Common myeloid progenitor, CD34-positive (primary cell): ENCODE results near the gene DRD4.
"Not testable (repeated sequence)": the region's sequence is repeated elsewhere in the genome, so short reads cannot be mapped to it uniquely, and the experiment has no call there.

Source experiments
- CTCF ChIA-PET: fragments of 350-600 bp; sonication (Branson Sonifier 250); formaldehyde crosslinking; loops from one replicate; lab custom pipeline; 2021; ENCODE audit warnings: antibody characterized with exemption; lab: Charles Lee
- POLR2A ChIA-PET: fragments of 350-600 bp; sonication (Branson Sonifier 250); formaldehyde crosslinking; loops from one replicate; lab custom pipeline; 2021; ENCODE audit warnings: antibody characterized with exemption; lab: Charles Lee
- DNase-seq, 3 donors: peaks; one replicate each; pipeline versions ENCODE4 v3.0.0 to v3.0.0-alpha.2; 2013
- H3K27ac ChIP-seq, 2 experiments: 1 replicate in 1 of 2; 2 replicates in 1 of 2; pipeline ENCODE4 v1.7.0; 2013; ENCODE audit warnings: inconsistent platforms in 2 of 2, low read length in 2 of 2, mild to moderate bottlenecking in 2 of 2, low read depth in 1 of 2, moderate library complexity in 1 of 2; ENCODE audit not compliant: severe bottlenecking in 2 of 2, insufficient read depth in 1 of 2, poor library complexity in 1 of 2
- H3K27me3 ChIP-seq, 5 experiments: replicated peaks in 2 of 5; 1 replicate in 3 of 5; 2 replicates in 2 of 5; pipeline versions ENCODE4 v1.6.1 to v1.7.0; 2013; ENCODE audit warnings: low read length in 4 of 5, mild to moderate bottlenecking in 2 of 5, moderate library complexity in 2 of 5, inconsistent platforms in 1 of 5; ENCODE audit not compliant: insufficient read depth in 5 of 5, control insufficient read depth in 4 of 5
- H3K36me3 ChIP-seq, 4 experiments: 1 replicate in 2 of 4; 2 replicates in 2 of 4; pipeline versions ENCODE4 v1.6.1 to v1.7.0; 2013; ENCODE audit warnings: low read length in 3 of 4, control low read depth in 1 of 4, mild to moderate bottlenecking in 1 of 4; ENCODE audit not compliant: control insufficient read depth in 4 of 4, insufficient read depth in 4 of 4
- H3K4me1 ChIP-seq, 4 experiments: 1 replicate in 3 of 4; 2 replicates in 1 of 4; pipeline versions ENCODE4 v1.6.1 to v1.7.1; 2013; ENCODE audit warnings: low read length in 3 of 4, mild to moderate bottlenecking in 3 of 4, control low read depth in 1 of 4, inconsistent platforms in 1 of 4, moderate library complexity in 1 of 4; ENCODE audit not compliant: control insufficient read depth in 4 of 4, insufficient read depth in 4 of 4; ENCODE audit errors: control extremely low read depth in 1 of 4
- H3K4me3 ChIP-seq, 7 experiments: 1 replicate in 4 of 7; 2 replicates in 3 of 7; pipeline versions ENCODE4 v1.5.1 to v1.7.0; 2013; ENCODE audit warnings: mild to moderate bottlenecking in 7 of 7, low read length in 6 of 7, moderate library complexity in 6 of 7, inconsistent platforms in 2 of 7, low read depth in 2 of 7, control low read depth in 1 of 7; ENCODE audit not compliant: insufficient read depth in 4 of 7, control insufficient read depth in 1 of 7; ENCODE audit errors: extremely low read depth in 1 of 7
- H3K9me3 ChIP-seq, 5 experiments: 1 replicate in 4 of 5; 2 replicates in 1 of 5; pipeline versions ENCODE4 v1.6.1 to v1.7.1; 2013; ENCODE audit warnings: low read length in 4 of 5, mild to moderate bottlenecking in 2 of 5, inconsistent platforms in 1 of 5, low read depth in 1 of 5, moderate library complexity in 1 of 5; ENCODE audit not compliant: control insufficient read depth in 4 of 5, insufficient read depth in 2 of 5; ENCODE audit errors: control extremely low read depth in 1 of 5
- WGBS: methylation state at CpG from one replicate; pipeline ENCODE4 v1.1.5; 2013; ENCODE audit not compliant: insufficient coverage; 5-methylcytosine and 5-hydroxymethylcytosine counted together

DRD4 gene

DNA sequence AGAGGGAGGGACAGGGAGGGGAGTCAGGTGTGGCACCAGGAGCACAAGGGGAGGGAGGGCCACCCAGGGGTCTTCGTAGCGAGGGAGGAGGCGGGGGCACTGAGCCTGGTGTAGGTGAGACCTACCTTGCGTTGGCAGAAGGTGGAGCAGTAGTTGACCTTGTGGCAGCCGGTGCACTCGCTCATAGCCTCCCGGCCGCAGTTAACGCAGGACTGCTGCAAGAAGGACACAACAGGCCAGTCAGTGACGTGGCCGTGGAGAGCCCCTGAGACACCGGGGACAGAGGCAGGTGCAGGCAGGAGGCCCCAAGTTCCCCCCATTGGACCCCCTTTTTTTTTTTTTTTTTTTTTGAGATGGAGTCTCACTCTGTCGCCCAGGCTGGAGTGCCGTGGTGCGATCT, 16.8 kb downstream of the DRD4 start:
- peaks cover 0 to 46% (median 31%) of the 10 kb centered on the region in 4 experiments for H3K36me3 ChIP-seq
- no peaks in the 10 kb centered on the region for H3K9me3 ChIP-seq
- WGBS, result 96% methylated on average over 10 of the region's 15 CpGs
- no peaks in the 10 kb centered on the region for H3K27me3 ChIP-seq
- DNase-seq, result no peak
- ChIA-PET POLR2A (no interaction called here), CTCF (no interaction called here)
- H3K4me1 ChIP-seq, result no peaks in the 10 kb centered on the region
- no peak overlapping the region for H3K27ac ChIP-seq
- H3K4me3 ChIP-seq, result no peak overlapping the region

DNA sequence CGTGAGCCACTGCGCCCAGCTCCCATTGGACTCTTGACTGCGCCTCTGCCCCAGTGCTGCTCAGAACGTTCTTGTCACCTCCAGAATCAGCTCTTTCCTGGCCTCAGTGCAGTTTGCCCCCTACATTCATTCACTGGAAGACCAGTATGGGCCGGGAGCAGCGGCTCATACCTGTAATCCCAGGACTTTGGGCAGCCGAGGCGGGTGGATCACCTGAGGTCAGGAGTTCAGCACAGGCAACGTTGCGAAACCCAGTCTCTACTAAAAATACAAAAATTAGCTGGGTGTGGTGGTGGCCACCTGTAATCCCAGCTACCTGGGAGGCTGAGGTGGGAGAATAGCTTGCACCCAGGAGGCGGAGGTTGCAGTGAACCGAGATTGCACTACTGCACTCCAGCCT, 17.4 kb downstream of the DRD4 start:
- H3K36me3 ChIP-seq, result peaks cover 0 to 51% (median 34%) of the 10 kb centered on the region in 4 experiments
- H3K27ac ChIP-seq, H3K9me3 ChIP-seq, H3K4me1 ChIP-seq, CTCF ChIA-PET, DNase-seq, H3K4me3 ChIP-seq, POLR2A ChIA-PET, H3K27me3 ChIP-seq: not testable (repeated sequence)
- WGBS, result 96% methylated on average over 9 of the region's 12 CpGs

DNA sequence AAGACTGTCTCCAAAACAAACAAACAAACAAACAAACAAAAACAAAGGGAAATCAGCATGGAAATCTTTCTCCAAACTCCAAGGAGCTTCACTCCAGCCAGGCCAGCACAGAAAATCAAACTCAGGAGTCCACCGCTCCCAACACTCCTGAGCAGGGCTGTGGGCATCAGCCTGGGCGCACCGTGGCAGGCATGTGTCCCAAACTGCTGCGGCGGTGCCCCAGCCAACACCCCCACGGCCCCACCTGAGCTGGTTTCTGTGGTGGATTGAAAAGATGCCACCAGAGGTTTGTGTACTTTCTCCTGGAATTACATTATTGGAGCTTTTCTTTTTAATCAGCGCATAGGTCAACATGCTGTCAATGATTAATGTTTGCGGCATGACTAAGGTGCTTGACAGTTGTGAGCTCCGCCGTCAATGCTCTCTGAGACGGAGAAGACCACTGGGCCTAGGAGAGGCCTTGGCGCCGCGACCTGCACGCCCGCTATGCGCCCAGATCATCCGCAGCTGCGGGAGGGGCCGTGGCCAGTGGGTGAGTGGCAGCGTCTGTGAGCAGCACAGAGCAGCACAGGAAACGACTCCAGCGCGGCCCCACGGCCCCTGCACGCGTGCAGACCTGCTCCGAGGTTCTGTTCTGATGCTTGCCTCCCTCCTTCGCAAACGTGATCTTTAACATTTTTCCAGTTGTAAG, 18.1 kb downstream of the DRD4 start:
- no peaks in the 10 kb centered on the region for H3K27me3 ChIP-seq
- H3K36me3 ChIP-seq, result peaks cover 0 to 58% (median 37%) of the 10 kb centered on the region in 4 experiments
- ChIA-PET POLR2A (no interaction called here), CTCF (interaction anchor here (1.2 to 1.4 kb wide), 2 partner anchors 9 to 15 kb away, joined by 3 read pairs; no protein-coding TSS in a partner anchor)
- no peaks in the 10 kb centered on the region for H3K4me1 ChIP-seq
- H3K4me3 ChIP-seq, result no peak overlapping the region
- no peak overlapping the region for H3K27ac ChIP-seq
- no peak for DNase-seq
- H3K9me3 ChIP-seq, result no peaks in the 10 kb centered on the region
- WGBS, result 95% methylated on average over 28 of the region's 30 CpGs

DNA sequence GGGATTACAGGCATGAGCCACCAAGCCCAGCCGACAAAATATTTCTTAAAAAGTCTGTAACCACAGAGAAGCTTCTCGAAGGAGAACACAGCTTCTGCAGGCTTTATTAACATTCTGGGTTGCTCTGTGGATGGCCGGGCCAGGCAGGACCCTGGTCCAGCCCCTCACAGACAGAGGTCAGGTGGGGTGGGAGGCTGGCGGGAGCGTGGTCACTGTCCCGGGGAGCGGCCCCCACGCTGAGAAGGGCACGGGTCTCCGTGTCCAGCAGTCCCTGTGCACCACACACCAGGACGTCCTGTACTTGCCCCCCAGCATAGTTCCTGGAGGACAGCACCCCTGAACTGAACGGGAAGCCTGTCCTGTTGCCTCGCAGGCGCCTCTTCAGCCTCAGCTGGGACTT, 19.4 kb downstream of the DRD4 start:
- Histone ChIP-seq H3K4me3 (no peak overlapping the region), H3K36me3 (peaks cover 0 to 61% (median 39%) of the 10 kb centered on the region in 4 experiments), H3K4me1 (no peaks in the 10 kb centered on the region), H3K27me3 (no peaks in the 10 kb centered on the region), H3K9me3 (no peaks in the 10 kb centered on the region), H3K27ac (no peak overlapping the region)
- POLR2A ChIA-PET, result interaction anchor here (0.6 kb wide), 1 partner anchor 441 kb away, joined by 3 read pairs; no protein-coding TSS in a partner anchor
- CTCF ChIA-PET, result interaction anchor here (1.0 to 1.2 kb wide), 2 partner anchors 10 to 110 kb away, joined by 3 read pairs; no protein-coding TSS in a partner anchor
- WGBS, result 95% methylated on average over 13 of the region's 14 CpGs
- no peak for DNase-seq

DNA sequence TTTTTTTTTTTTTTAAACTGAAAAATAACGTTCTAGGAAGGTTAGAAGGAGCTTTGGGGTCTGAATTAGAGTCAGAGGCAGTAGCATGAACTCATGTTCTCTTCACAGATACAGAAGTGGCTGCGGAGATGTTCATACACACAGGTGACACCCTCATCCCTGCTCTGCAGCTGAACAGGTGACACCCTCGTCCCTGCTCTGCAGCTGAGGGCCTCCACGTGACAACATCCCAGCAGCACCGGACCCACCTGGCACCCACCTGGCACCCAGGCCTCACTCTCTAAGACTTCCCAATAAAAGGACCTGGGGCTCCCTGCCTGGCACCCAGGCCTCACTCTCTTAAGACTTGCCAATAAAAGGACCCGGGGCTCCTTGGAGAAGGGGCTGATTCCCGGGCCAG, 19.8 kb downstream of the DRD4 start:
- Histone ChIP-seq H3K4me3 (no peak overlapping the region), H3K36me3 (peaks cover 0 to 66% (median 41%) of the 10 kb centered on the region in 4 experiments), H3K9me3 (no peaks in the 10 kb centered on the region), H3K4me1 (no peaks in the 10 kb centered on the region), H3K27me3 (no peaks in the 10 kb centered on the region), H3K27ac (no peak overlapping the region)
- ChIA-PET CTCF (interaction anchor here (1.0 kb wide), 1 partner anchor 109 kb away, joined by 3 read pairs; no protein-coding TSS in a partner anchor), POLR2A (no interaction called here)
- no peak for DNase-seq
- 89% methylated on average over 3 of the region's 7 CpGs for WGBS

DNA sequence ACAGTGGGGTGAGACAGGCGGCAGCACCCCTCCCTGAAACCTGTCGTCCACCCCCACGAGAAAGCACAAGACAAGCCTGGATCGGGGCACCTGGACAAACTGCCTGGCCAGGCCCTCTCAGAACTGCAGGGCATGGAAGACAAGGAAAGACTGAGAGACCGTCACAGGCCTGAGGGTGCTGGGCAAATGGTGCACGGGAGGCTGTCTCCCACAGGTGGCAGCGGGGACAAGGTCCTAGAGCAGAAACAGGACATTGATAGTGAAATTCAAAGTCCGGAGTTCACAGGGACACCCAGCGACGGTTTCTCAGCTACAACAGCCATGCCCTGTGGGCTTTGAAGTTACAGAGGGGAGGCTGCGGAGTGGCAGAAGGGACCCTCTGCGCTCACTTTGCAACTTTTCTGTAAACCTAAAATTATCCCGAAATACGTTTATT, 20.6 kb downstream of the DRD4 start:
- no peak for DNase-seq
- Histone ChIP-seq H3K9me3 (no peaks in the 10 kb centered on the region), H3K27me3 (no peaks in the 10 kb centered on the region), H3K36me3 (peaks cover 0 to 72% (median 42%) of the 10 kb centered on the region in 4 experiments), H3K4me3 (no peak overlapping the region), H3K27ac (no peak overlapping the region), H3K4me1 (no peaks in the 10 kb centered on the region)
- WGBS, result 92% methylated on average over 12 of the region's 14 CpGs
- ChIA-PET CTCF (interaction anchor here (1.0 kb wide), 1 partner anchor 106 kb away, joined by 4 read pairs; no protein-coding TSS in a partner anchor), POLR2A (no interaction called here)

DNA sequence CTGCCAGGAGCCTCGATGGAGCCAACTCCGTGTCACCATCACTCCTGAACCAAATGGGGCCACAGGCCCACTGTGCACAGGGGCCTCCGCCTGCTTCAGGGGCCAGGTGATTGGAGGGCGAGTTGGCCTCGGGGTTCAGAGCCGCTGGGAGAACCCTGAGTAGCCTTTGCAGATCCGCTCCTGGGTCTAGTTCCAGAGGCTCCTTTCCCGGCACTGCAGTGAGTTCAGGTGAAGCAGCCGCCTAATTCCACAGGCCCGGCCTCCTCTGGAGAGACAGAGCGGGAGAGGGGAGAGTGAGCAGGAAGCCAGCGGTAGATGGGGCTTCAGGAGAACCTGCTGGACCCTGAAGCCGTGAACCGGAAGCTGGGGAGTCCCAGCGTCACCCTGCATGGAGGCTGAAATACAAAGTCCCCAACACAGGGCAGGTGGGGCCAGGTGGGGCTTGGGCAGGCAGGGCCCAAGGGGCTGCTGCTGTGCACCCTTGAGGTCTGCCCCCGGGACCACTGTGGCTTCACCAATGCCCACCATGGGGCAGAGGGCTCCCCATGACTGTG, 22.5 kb downstream of the DRD4 start:
- POLR2A ChIA-PET, result no interaction called here
- H3K36me3 ChIP-seq, result peaks cover 3 to 74% (median 38%) of the 10 kb centered on the region in 4 experiments

More for the DNA sequence above, 22.5 kb downstream of the DRD4 start:
- no peak overlapping the region for H3K27ac ChIP-seq
- H3K27me3 ChIP-seq, result no peaks in the 10 kb centered on the region
- no peaks in the 10 kb centered on the region for H3K9me3 ChIP-seq
- WGBS, result 96% methylated on average over 16 of the region's 16 CpGs
- CTCF ChIA-PET, result interaction anchor here (1.6 to 3.3 kb wide), 3 partner anchors 63 to 106 kb away, joined by 4 to 22 read pairs (median 19); no protein-coding TSS in a partner anchor
- no peak overlapping the region for H3K4me3 ChIP-seq
- no peaks in the 10 kb centered on the region for H3K4me1 ChIP-seq
- DNase-seq, result no peak
